GM18507 (cell line): ENCODE measurements around the gene CXCR5.

Experiments used
- DNase-seq: peaks from one replicate; pipeline ENCODE4 v3.0.0; 2011; ENCODE audit warnings: low read depth; ENCODE audit not compliant: insufficient read length; ENCODE audit errors: extremely low spot score
- FAIRE-seq: peaks from 2 replicates; lab custom pipeline; 2011; peaks lifted over from hg19 to GRCh38; lab: Jason Lieb, UNC

Gene CXCR5

GRCh38 chr11:118947091-118947490 lies 63.4 kb downstream of the CXCR5 start:
- no peak for FAIRE-seq
- no peak for DNase-seq
